M059J (cell line): Measurements from ENCODE around the gene ELOVL2. TPM values are rescaled to one million over a fixed set of nuclear protein-coding genes. Genes with fewer than 3 reads are reported as not detected.
"Not testable (repeated sequence)": the region's sequence is repeated elsewhere in the genome, so short reads cannot be mapped to it uniquely, and the experiment has no call there.

Experiments used
- DNase-seq: peaks from one replicate; pipeline ENCODE4 v3.0.0-alpha.2; 2012; ENCODE audit warnings: low read depth
- total RNA-seq: library from RNA; depleted of rRNA; stranded (reverse); fragments of >200 nt; shearing (Covaris generic); gene quantifications from 2 replicates; pipeline ENCODE4 v1.2.3, GENCODE V29; 2014; rRNA removed

Gene ELOVL2, protein sequence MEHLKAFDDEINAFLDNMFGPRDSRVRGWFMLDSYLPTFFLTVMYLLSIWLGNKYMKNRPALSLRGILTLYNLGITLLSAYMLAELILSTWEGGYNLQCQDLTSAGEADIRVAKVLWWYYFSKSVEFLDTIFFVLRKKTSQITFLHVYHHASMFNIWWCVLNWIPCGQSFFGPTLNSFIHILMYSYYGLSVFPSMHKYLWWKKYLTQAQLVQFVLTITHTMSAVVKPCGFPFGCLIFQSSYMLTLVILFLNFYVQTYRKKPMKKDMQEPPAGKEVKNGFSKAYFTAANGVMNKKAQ
- total RNA-seq = 6.2 and 7.1 TPM in 2 replicates

DNA sequence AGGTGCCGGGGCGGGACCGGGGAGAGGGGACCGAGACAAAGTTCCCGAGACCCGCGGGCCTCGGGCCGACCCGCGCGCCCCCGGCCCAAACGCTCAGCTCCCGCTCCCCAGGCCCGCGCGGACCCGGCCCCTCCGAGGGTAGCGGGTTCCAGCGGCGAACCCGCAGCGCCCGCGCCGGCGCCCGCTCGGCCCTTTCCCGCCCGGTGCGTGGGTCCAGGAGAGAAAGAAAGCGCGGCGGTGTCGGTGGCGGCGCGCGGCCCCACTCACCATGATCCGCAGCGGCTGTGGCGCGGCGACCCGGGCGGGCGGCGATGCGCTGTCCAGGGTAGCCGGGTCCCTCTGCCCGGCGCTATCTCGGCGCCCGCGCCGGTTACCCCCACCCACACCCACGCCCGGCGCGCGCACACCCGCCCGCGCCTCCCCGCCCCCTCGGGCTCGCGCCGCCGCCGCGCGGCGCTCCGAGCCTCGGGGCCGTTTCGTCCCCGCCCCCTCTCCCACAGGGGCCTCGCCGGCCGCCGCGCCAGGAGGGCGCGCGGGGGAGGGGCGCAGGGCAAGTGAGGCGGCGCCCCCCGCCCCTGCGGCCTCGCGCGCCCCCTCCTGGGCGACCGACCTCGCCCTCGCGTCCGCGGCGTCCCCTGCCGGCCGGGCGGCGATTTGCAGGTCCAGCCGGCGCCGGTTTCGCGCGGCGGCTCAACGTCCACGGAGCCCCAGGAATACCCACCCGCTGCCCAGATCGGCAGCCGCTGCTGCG, at the start of gene ELOVL2:
ELOVL2 (minus strand) TSS at position 345 of the 751 bp plus-strand sequence; CDS start at position 270, 75 bp downstream.
- peak; percentile 60 for DNase-seq

- DNase-seq = no peak
Measured at GRCh38 chr6:11093376-11093625, 49.2 kb upstream of the ELOVL2 start.

GRCh38 chr6:11092668-11093375, 48.7 kb upstream of the ELOVL2 start:
- DNase-seq = peak; percentile 61

DNA sequence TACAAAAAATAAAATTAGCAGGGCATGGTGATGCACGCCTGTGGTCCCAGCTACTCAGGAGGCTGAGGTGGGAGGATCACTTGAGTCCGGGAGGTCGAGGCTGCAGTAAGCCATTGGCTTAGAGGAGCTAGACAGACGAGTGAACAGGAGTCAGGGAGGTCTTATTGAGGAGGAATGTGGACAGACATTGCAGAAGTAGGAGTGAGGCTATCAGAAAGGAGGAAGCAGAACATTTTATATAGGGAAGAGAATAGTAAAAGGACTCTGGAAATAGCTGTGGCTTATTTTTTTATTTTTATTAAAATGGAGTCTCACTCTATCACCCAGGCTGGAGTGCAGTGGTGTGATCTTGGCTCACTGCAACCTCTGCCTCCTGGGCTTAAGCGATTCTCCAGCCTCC, 47.0 kb upstream of the ELOVL2 start:
- not testable (repeated sequence) for DNase-seq

- no peak for DNase-seq
Measured at GRCh38 chr6:11089695-11090094, 45.6 kb upstream of the ELOVL2 start.

DNA sequence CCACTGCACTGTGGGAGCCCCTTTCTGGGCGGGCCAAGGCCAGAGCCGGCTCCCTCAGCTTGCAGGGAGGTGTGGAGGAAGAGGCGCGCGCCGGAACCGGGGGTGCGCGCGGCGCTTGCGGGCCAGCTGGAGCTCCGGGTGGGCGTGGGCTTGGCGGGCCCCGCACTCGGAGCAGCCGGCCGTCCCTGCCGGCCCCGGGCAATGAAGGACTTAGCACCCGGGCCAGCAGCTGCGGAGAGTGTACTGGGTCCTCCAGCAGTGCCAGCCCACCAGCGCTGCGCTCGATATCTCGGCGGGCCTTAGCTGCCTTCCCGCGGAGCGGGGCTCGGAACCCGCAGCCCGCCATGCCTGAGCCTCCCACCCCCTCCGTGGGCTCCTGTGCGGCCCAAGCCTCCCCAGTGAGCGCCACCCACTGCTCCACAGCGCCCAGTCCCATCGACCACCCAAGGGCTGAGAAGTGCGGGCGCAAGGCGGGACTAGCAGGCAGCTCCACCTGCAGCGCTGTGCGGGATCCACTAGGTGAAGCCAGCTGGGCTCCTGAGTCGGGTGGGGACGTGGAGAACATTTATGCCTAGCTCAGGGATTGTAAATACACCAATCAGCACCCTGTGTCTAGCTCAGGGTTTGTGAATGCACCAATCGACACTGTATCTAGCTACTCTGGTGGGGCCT, 43.2 kb upstream of the ELOVL2 start:
- DNase-seq = not testable (repeated sequence)

DNA sequence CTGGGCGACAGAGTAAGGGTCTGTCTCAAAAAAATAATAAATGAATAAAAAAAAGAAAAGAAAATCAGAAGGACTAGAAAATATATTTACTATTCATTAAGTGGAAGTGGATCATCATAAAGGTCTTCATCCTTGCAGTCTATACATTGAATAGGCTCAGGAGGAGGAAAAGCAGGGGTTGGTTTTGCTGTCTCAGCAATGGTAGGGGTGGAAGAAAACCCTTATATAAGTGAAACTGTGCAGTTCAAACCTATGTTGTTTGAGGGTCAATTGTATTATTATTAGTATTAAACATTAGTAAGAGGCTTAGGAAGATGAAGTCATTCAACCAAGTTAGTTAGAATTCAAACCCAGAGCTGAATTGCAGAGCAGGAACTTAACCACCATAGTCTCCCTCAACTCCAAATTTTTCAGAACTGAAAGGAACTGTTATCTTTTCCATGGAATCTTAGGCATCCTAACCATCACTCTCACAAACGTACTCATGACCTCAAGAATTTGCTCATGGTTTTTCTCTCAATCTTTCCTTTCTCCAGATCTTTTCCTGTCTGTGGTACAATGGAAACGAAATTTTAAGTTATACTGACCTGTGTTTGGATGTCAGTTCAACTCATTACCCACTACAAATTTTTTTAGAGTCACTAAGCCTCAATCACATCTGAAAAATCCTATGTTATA, 41.8 kb upstream of the ELOVL2 start:
- peak; percentile 70 for DNase-seq

DNA sequence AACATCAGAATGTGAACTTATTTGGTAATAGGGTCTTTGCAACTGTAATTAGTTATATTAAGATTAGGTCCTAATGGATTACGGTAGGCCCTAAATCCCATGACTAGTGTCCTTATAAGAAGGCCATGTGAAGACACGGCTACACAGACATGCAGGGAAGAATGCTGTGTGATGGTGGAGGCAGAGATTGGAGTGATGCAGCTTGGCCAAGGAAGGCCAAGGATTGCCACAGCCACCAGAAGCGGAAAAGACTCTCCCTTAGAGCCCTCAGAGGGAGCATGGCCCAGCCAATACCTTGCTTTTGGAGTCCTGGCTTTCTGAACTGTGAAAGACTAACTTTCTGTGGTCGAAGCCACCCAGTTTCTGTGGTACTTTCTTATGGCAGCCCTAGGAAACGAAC, 39.9 kb upstream of the ELOVL2 start:
- DNase-seq = no peak

GRCh38 chr6:11083491-11083890, 39.4 kb upstream of the ELOVL2 start:
- DNase-seq = peak; percentile 40

GRCh38 chr6:11080296-11080695, 36.2 kb upstream of the ELOVL2 start:
- DNase-seq = no peak

DNA sequence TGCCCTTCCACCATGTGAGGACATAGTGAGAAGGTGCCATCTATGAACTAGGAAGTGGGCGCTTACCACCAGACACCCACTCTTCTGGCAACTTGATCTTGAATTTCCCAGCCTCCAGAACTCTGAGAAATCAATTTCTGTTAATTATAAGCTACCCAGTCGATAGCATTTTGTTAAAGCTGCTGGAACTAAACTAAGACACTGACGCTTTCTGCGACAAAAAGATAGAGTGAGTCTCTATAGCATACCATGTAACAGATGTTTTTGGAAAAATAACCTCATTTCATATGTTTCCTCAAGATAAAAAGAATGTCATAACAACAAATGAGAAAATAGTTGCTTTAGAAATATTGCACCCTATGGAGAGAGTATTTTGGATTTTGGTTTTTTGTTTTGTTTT, 34.2 kb upstream of the ELOVL2 start:
- no peak for DNase-seq

- DNase-seq = no peak
Measured at GRCh38 chr6:11076540-11076939, 32.4 kb upstream of the ELOVL2 start.

- DNase-seq = no peak
Measured at GRCh38 chr6:11072101-11072500, 28.0 kb upstream of the ELOVL2 start.

DNA sequence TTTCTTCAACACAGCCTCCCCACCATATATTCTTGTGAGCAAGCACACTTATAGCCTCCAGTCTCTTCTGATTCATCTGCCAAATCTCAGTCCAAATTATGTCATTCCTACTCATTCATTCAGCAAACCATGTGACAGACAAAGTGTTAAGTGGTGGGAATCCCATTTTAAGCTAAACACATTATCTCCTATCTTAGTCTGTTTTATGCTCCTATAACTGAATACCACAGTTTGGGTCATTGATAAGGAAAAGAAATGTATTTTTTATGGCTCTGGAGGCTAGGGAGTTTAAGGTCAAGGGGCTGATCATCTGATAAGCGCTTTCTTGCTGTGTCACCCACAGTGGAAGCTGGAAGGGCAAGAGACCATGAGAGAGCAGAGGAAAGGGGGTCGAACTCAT, 25.7 kb upstream of the ELOVL2 start:
- DNase-seq = peak; percentile 41

- no peak for DNase-seq
Measured at GRCh38 chr6:11067348-11067747, 23.2 kb upstream of the ELOVL2 start.

DNA sequence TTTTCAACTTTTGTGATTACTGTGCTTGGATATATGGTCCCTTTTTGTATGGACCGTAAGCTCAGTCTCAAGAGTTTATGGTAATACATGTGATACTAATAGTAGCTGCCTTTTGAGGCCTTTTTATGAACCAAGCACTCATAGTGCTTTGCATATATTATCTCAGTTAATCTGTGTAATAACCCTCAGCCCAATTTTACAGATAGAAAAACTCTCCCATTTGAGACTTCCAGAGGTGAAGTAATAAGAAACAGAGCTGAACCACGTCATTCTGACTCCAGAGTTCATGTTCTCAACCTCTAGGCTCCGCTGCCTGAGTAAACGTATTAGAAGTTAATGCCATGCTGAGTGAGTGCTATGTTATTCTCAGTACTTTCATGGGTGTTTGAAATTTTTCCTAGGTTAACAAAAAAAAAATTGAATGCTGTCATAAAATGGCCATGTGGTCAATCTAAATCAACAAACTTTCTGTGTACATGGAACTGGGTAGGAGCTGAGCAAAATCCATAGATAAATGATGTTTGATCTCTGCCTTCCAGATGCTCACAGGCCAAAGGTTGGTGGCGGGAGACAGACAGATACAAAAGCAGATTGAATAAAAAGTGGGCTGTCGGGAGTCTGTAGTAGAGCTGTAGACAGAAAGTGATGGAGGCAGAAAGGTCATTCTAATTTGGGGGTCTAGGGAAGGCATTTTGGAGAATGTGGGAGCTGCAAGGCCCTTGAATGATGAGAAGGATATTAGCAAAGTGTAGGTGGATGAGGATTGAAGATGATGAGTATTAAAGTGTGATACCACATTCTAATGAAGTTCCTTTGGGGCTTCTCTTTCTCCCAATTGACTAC, 22.6 kb upstream of the ELOVL2 start:
- DNase-seq = no peak

- DNase-seq = no peak
Measured at GRCh38 chr6:11065436-11066202, 21.5 kb upstream of the ELOVL2 start.

DNA sequence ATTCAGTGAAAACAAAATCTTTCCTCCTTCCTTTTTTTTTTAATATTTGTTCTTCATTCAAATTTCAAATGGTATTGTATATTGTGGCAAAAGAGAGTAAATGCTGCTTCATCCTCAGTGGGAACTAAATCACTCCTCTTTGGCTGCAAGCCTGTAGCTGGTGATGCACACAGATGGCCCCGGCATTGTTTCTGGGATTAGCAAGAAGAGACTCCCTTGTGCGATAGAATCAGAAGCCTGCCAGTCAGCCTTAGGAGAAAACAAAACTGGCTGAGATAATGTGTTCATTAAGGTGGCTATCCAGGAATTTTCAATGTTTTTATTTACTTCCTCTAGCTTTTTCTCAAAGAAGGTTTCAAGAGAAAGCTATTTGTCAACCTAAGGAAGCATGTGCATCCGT, 20.7 kb upstream of the ELOVL2 start:
- DNase-seq = no peak

DNA sequence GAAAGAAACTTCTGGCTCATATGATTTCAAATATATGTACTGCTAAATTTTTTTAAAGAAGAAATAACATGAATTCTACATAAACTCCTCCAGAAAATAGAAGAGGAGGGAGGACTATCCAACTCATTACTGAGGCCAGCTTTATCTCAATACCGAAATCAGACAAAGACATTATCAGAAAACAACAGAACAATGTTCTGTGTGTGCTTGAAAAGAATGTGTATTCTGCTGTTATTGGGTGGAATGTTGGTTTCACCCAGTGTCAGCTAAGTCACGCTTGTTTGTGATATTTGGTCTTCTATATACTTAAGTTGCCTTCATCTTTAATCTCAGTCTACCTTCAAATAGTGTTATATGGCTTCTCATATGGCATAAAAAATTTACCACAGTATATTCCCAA, 18.6 kb upstream of the ELOVL2 start:
- DNase-seq = no peak

DNA sequence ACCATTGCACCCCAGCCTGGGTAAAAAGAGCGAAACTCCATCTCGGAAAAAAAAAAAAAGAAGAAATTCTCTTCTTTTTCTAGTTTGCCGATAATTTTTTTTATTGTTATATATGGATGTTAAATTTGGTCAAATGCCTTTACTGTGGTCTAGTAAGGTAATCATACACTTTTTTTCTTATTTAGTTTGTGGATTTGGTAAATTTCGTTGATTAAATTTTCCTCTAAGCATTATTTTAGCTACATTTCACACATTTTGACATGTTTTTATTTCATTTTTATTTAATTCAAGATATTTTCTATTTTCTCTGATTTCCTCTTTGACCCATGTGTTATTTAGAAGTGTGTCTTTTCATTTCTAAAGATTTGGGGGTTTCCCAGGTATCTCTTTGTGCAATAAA, 18.0 kb upstream of the ELOVL2 start:
- no peak for DNase-seq
